Renal cortical epithelial cell (primary cell): Measurements from ENCODE around the gene RET. TPM values are rescaled to one million over a fixed set of nuclear protein-coding genes. Genes with fewer than 3 reads are reported as not detected.

Source experiments
- DNase-seq: peaks from one replicate; pipeline ENCODE4 v3.0.0-alpha.2; 2011; ENCODE audit warnings: low read depth
- total RNA-seq: library from RNA; depleted of rRNA; stranded (reverse); fragments of >200 nt; gene quantifications from 2 replicates; pipeline ENCODE4 v1.2.3, GENCODE V29; 2014

The RET gene
- total RNA-seq, 1 donor from 2014 or later = 0.45 TPM

DNA sequence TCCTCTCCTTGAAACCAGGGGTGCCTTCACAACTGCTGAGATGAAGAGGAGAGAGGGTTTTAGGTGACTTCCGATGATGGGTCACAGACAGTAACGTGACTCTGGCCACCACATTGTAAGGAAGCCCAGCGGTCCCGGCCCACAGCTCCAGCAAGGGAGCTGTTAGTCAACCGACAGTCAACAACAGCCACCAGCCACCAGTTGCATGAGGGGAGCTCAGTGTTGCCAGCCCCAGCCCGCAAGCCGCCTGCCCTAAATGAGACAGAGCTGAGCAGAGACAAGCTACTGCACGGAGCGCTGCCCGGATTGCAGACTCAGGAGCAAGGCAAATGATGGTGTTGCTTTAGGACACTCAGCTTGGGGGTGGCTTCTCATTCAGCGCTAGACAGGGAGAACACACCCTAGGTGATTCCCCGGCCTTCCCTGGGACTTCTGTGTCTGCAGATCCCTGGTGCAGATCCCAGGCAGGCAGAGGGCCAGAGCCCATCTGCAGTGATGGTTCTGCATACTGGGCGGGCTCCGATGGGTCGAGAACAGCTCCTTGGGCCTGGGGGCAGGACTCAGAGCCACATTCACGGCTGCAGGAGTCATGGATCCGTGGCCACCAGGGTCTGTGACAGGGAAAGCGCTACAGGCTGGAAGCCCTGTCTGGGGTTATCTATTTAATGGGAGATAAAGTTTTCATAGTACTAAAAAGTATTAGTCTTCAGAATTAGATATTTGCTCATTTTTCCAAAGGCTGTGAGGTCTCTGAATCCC is 14.3 kb upstream of the RET start:
- no peak for DNase-seq

DNA sequence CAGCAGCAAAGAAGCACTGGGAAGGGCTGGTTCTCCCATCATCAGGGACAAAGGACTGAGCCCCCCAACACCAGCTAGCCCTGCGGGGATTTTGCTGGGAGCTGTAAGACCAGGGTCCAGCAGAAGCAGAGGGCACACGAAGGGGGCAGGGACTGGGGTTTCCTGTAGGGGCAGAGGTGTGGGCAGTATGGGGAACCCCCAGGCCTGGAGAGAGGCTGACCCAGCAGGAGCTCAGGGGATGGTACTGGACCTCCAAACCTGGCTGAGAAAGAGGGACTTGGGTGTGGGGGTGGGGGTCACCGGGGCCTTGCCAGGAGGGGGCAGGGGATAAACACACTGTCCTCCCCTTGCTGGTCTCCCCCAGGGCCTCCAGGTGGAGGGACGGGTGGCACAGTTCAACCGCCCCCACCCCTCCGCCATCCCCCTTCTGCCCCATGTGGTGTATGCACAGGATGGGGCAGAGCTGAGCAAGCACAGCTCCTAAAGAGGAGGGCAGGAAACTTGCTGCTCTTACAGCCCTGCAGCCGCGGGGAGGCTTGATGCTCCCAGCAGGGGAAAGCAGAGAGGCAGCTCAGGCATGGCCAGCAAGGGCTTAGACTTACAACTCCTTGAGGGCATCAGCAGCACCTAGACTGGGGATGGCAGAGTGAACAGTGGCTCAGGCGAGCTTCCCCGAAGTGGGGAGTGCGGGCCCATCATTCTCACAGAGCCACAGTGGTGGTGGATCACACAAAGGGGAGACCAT is 12.4 kb upstream of the RET start:
- no peak for DNase-seq

DNA sequence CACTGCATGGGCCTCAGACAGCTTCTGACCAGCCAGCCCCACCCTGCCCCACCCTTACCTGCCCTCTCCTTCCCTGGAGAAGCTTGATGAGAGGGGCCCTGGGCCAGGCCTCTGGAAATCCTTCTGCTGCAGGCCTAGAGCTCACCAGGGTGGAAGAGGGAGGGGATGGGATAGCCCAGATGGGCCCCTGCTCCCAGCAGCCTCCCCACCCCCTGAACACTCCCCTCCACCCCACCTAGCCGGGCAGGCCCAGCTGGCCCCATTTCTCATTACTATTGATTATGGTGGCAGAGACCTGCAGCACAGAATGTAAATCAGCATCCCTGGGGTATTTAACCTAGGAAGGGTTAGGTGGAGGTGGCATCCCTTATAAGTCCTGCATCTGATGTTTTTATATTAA is 11.6 kb upstream of the RET start:
- no peak for DNase-seq

DNA sequence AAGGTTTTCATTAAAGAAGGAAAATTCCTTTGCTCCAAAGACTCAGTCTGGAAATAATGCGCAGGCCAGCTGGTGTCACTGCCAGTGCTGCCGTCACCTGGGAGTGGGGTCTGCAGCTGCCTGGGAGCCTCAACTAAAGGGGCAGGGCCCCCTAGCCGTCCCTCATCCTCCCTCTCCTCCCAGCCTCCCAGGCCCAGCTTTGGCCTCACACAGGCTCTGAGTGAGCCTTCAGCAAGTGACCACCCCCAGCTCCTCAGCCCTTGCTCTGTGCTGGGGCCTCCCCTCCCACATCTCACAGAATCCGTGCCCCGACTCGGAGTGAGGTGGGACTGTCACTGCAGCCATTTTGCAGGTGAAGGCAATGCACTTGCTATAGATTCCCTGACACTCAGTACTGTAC is 11.1 kb upstream of the RET start:
- DNase-seq = no peak

DNA sequence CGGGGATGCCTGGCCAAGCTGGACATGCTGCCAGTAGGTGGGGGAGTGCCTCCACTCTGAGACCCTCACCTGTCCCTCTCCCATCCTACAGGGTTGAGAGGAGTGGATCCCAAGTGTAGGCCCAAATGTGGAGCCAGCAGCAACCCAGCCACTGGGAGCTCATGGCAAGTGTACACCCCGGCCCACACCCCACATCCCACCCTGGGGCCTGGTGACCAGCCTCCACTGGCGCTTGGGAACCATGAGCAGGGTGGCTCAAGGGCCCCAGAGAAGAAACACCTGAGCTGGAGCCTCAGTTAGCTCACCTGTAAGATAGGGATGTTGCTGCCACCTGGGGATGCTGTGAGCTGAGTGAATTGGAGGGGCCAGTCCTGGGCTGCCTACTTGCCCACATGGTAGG is 10.4 kb upstream of the RET start:
- DNase-seq = no peak

DNA sequence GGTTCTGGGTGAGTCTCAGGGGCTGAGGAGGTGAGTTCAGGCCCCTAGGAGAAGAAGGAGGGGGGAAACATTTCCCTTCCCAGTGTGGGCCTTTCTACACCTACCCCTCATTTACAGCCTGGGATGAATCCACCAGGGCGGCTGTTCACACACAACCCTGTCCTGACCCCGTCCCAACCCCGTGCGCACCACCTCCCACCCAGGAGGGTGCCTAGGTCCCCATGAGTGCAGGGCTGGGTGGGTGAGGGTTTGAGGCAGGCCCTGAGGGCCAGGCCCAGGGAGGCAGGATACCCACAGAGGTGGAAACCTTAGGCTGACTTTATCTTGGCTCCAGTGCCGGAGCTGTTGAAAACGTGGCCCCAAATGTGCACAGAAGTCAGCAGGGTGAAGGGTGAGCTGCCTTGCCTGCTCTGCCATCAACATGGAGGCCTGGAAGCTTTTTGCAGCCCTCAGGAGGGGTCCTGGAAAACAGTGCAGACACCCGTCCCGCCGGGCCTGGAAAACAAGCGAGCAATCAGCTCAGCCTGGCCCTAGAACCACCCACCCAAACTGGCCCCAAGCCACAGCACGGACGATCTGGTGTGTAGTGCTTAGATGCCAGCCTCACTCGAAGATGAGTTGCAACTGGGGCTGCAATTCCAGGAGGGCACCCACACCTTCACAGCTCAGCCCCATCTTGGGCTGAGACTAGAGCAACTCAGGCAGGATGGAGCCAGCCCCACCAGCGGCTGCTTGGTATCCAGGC is 9.3 kb upstream of the RET start:
- DNase-seq = no peak

DNA sequence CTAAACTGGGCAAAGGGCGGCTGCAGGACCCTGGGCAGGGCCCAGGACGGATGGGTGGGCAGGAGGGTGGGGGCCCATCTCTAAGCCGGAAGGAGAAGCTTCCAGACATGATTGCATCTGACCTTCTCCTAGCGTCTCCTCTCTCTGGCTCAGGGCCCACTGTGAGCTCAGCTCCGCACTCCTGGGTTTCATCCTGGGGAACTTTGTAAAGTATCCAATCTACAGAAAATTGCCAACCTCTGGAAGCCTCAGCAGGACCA is 8.8 kb upstream of the RET start:
- no peak for DNase-seq

DNA sequence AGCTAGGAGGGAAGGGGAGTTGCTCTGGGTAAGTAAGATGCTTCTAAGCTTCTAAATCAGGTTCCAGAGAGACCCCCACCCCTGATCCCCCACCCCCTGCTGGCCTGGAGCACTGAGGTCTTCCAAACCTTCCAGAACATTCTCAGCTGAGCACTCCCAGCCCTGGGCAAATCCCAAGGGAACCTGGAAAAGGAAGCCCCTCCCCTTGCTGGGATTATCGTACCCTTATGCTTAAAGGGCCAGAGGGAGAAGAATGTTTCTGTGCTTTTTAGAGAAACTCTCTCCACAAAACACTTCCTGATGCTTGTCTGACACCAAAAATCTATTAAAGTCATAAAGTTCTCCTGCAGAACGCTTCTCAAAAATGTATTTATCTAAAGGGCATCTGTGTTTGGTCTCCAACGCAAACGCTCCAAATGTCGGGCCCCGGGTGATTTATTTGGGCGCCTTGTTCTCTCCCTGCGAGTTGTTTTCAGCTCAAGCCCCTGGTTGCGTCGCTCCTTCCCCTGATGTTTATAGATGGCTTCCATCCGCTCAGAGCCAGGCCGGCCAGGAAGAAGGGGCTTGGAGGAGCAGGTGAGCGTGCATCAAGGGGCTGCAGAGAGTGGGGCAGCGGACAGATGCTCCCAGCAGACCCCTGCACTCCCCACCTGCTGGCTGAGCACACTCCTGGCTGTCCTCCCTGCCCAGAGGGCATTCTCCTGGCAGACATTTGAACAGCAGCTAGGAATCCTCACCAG is 8.2 kb upstream of the RET start:
- DNase-seq = no peak

DNA sequence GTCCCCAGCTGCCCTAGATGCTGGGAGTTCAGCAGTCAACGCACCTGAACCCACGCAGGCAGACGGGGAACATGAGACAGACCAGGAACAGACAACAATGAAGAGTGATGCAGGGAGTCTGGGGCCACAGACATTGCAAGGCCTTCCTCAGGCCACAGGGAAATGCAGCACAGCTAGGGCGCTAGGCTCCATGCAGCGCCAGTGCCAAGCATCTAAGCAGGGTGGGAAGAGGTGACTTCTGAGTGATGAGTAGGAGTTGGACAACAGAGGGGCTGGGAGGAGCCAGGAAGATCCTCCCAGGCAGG is 7.7 kb upstream of the RET start:
- no peak for DNase-seq

DNA sequence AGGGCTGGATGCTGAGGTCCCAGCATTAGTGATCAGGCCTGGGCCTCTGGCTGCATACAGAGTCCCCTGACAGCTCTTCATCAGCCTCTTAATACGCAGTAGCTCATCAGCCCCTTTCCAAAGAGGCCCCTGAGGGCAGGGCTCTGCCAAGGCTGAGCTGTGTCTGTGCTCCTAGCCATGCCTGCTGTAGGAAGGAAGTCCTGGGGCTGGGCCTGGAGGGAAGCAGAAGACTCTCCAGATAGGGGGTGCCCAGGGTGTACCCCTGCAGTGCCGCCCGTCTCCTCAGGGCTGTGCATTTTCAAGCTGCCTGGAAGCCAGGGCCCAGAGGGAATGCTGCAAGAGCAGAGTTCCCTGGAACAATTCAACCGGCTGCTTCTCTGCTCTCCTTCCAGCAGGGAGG is 7.3 kb upstream of the RET start:
- DNase-seq = no peak

DNA sequence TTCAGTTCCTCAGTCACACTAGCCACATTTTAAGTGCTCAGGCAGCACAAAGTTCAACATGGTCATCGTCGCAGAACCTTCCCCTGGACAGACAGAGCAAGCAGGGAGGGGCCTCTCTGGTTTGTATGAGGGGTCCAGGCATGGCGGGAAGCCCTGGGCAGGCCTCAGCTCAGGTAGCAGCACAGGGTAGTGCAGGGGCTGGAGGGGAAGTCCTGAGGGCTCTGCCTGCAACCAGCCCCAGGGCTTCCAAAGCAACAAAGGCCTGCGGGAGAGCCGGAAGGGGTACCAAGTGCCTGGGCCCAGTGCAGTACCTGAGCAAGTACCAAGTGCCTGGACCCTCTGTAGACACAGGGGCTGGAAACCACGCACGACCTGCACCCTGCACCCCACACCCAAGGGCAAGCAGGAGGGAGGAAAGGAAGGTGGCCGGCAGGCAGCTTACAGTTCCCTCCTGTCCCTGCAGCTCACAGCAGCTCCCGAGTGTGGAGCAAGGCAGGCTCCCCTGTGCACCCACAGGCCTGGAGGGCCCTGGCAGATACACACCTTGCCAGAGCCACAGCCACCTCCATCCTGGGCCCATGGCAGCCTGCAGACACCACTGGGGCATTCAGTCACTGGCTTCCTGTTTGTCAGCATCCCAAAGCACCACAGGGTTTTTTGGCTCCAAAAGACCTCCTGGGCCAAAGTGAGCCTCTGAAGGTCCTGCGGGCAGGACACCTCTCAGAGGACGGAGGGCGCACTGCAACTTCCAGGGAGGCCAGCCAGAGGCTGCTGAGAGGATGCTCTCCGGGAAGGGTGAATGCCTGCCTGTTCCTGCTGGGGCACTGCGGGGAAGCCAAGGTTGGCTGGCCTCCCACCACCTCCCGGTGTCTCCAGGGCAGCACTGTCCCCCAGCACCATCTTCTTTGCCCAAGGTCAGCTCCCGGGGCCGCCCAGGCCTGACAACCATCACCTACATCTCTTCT is 6.5 kb upstream of the RET start:
- no peak for DNase-seq

DNA sequence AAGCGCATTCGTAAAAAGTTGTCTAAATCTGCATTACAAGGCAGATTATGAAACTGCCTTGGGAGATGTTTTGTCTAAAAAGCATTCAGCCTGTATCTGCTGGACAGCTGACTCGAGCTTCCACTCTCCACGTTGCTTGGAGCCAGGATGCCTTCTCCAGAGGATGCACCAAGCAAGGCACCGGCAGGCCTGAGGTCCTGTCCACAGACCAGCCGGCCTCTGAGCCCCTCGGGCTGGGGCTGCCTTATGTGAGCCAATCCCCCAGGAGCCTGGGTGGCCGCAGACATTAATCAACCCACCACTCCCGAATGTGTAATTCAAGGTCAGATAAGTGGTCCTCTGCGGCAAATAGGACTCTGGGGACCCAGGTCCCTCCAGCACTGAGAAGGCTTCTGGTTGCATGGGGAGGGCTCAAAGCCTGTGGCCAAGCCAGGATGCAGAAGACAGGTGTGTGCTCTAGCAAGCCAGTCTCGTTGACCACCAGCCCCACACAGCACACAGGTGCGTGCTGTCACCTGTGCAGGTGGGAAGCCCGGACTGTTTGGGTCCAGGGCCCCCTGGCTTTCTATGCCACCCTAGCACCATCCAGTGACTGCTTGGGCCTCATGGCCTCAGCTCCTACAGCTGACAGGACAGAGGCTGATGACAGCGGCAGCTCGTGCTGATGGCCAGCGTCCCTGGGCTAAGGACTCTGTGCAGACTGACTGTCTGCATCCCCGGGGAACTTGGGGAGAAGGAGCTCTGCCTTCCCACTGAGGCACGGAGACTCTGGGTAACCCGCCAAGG is 4.8 kb upstream of the RET start:
- no peak for DNase-seq

DNA sequence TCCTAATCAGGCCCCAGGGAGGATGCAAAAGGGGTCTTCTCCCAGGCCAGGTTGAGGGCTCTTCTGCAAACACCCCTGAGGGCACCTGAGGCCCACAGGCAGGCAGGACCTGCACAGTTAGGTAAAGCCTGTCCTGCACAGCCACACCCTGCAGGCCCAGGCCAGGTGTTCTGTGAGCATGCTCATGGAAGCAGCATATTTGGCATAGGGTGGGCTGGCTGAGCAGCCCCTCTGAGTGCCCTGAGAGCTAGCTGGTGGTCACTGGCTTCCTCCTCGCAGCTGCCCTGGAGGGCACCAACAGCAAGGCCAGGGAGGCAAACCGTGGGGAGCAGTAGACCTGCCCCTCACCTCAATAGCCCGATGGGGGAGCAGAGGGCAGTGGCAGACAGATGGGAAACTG is 3.7 kb upstream of the RET start:
- no peak for DNase-seq

DNA sequence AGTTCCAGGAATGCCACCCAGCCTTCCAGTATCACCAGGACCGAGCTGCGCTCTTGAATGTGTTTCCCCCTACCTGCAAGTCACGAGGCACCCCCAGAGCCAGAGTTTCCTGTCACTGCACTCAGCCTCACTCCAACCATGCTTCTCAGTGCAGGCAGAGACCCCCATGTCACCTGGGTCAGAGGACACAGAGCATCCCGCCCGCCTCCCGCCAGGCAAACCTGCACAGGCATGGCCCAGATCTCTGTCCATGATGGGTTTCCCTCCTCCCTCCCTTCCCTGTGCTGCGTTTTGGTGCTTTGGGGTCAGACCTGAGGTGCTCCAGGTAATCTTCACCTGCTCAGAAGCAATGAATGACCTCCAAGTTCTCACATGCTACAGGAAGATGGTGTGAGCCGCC is 3.1 kb upstream of the RET start:
- DNase-seq = no peak

DNA sequence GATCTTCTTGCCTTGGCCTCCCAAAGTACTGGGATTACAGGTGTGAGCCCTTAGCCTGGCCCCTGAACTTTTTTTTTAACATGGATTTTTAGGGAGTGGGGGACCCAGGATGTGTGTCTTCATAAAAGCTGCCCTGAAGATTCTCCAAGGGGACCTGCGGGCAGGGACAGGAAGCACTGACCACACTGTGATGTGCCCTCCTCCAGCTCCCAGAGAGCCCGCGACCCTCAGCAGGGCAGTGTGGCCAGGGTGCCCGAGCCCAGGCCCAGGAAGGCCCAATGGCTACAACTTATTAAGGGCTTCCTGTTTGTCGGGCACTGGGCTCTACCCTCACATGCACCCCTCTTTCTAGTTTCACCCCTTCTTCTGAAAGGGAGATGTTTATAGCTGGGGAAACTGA is 2.5 kb upstream of the RET start:
- no peak for DNase-seq

DNA sequence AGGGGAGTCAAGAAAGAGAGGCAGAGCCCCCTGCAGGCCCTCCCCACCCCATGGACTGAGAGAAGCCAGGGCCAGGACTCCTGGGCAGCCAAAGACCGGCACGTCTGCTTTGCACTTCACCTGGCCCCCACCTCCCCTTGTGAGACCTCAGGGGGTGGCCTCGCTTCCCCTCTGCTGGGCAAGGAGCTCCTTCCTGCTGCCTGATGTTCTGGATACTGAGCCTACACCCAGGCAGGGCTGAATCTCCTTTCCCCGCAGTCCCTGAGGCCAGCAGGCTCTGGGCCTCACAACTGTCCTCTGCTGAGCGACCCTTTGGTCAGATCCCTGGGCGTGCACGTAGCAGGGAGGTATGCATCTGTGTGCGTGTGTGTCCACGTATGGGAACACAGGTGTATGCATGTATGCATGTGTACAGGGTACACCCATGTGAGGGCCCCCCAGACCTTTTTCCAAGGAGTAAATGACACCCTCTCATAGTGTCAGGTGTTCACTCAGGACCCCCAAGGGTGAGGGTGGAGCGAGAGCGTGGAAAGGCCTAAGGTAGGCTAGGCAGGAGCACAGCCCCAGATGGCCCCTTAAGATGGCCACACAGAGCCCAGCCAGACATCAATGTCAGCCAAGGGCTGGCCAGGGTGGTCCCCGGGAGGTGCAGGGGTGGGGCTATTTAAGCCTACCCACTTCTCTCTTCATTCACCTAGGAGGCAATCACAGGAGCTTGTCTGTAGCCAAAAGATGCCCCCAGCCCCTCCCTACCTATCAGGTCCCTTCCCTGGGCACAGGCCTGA is 1.9 kb upstream of the RET start:
- no peak for DNase-seq

DNA sequence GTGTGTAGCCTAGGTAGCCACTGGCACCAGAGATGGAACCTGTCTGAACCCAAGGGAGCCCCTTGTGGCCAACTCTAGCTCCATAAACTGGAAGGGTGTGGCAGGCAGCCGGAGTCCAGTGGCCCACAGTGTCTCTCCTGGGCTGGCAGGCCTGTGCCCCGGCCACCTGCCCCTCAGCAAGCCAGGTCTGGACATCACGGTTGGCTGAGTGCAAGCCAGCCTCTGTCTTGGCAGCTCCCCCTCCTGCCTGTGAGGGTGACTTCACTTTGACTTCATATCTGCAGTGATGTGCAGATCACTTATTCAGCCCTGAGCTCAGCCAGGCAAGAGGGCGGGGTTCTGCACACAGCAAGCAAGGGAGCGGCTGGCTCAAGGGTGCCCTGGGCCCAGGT is 1.3 kb upstream of the RET start:
- no peak for DNase-seq

DNA sequence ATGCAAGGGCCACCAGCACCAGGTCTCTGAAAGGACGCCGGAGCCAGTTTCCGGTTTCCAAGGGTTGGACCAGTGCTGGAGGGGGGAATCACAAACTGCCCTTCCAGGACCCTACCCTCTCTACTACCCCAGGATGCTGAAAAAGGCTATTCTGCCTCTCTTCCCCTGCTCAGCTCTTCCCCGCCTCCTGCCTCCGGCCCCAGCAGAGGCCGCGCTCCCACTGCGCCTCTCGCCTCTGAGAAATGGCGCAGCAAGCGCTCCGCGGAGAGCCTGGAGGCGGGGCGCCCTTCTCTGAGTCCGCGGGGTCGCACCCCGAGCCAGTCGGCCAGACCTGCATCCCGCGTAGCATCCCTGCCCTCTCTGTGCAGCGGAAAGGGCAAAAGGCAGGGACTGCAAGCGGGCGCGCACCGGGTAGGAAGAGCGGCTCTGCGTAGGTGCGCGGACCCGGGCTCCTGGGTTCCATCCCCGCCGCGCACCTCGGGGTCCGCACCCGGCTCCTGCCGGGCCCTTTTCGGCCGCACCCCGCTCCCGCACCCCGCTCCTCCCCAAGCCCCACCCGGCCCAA is 476 bp upstream of the RET start:
- no peak for DNase-seq

DNA sequence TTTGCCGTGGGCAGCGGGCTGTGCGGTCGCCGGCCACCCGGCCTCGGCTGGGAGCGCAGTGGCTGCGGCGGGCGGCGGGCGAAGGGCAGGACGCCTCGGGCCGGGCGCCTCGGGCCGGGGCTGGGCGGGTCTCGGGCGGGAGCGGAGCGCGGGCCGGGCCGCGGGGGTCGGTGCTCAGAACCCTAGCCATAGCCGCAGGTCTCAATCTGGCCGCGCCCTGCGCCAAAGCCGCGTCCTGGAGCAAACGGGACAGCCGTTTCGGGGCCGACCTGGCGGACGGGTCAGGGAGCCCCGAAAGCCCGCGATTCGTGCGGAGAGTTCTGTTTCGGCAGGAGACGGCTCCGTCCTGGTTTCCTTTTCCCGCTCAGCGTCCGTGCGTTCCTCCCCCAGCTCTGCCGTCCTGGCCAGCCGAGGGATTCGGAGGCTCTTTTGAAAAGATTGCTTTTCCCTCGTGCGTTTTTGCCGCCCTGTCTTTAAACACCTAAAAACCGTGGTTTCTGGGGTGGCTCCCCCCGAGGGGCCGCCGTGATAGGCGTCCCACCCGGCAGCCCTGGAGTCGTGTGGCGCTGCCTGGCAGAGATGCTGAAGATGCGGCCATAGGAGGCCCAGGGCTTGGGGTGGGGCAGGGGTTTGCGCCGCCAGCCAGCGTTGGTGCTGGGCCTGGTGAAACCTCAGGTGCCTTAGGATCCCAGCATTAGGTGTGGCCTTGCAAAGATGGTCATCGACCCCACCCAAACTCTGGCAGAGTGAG is 727 bp downstream of the RET start:
- no peak for DNase-seq
